Endothelial cell (in vitro differentiated cells): ENCODE results near the gene PDE11A. TPM values are rescaled to one million over a fixed set of nuclear protein-coding genes. Genes with fewer than 3 reads are reported as not detected.

Experiments
- DNase-seq: peaks from one replicate; pipeline ENCODE4 v3.0.0; 2021; ENCODE audit warnings: low spot score
- H3K27ac Mint-ChIP-seq: one replicate; pipeline ENCODE4 v1.8.0; 2021; ENCODE audit warnings: mixed read lengths, inconsistent platforms; ENCODE audit not compliant: unreplicated experiment
- H3K27me3 Mint-ChIP-seq: one replicate; pipeline ENCODE4 v1.8.0; 2021; ENCODE audit warnings: mild to moderate bottlenecking, moderate library complexity, mixed read lengths, inconsistent platforms; ENCODE audit not compliant: unreplicated experiment
- H3K36me3 Mint-ChIP-seq: one replicate; pipeline ENCODE4 v1.8.0; 2021; ENCODE audit warnings: mild to moderate bottlenecking, low read depth, mixed read lengths, inconsistent platforms; ENCODE audit not compliant: unreplicated experiment
- H3K4me1 Mint-ChIP-seq: one replicate; pipeline ENCODE4 v1.8.0; 2021; ENCODE audit warnings: mild to moderate bottlenecking, mixed read lengths, inconsistent platforms; ENCODE audit not compliant: unreplicated experiment
- H3K4me3 Mint-ChIP-seq: one replicate; pipeline ENCODE4 v1.8.0; 2021; ENCODE audit warnings: mild to moderate bottlenecking, mixed read lengths, inconsistent platforms; ENCODE audit not compliant: unreplicated experiment
- H3K9me3 Mint-ChIP-seq: one replicate; pipeline ENCODE4 v1.8.0; 2021; ENCODE audit warnings: mixed read lengths, inconsistent platforms; ENCODE audit not compliant: unreplicated experiment
- CTCF ChIP-seq: fragments of 200-600 bp; sonication (generic); IDR thresholded peaks from one replicate; pipeline ENCODE4 v1.5.0; 2021; ENCODE audit warnings: antibody characterized with exemption; ENCODE audit not compliant: unreplicated experiment
- total RNA-seq: library from RNA; stranded (reverse); fragmentation: NEBNext Ultra II Directional; extraction: Animal tissue kit (Norgen Biotek cat#: 25700); gene quantifications from one replicate; pipeline ENCODE4 v1.2.1, GENCODE V29; 2021; ENCODE audit not compliant: unreplicated experiment

The PDE11A gene
- total RNA-seq, 1 donor from 2014 or later: 1.7 TPM

GRCh38 chr2:177989029-177989885 is 83.3 kb downstream of the PDE11A start:
- Mint-ChIP-seq H3K36me3 (no peaks in the 10 kb centered on the region), H3K27ac (no peak overlapping the region), H3K4me1 (no peaks in the 10 kb centered on the region), H3K27me3 (no peaks in the 10 kb centered on the region), H3K9me3 (no peaks in the 10 kb centered on the region), H3K4me3 (no peak overlapping the region)
- no peak for TF ChIP-seq CTCF
- DNase-seq: no peak

GRCh38 chr2:177984749-177985148 is 87.8 kb downstream of the PDE11A start:
- no peaks in the 10 kb centered on the region for H3K9me3 Mint-ChIP-seq
- no peak overlapping the region for H3K4me3 Mint-ChIP-seq
- TF ChIP-seq CTCF: no peak
- H3K36me3 Mint-ChIP-seq: no peaks in the 10 kb centered on the region
- no peak overlapping the region for H3K27ac Mint-ChIP-seq
- H3K4me1 Mint-ChIP-seq: no peaks in the 10 kb centered on the region
- no peak for DNase-seq
- H3K27me3 Mint-ChIP-seq: no peaks in the 10 kb centered on the region

- H3K36me3 Mint-ChIP-seq: no peaks in the 10 kb centered on the region
- H3K27me3 Mint-ChIP-seq: no peaks in the 10 kb centered on the region
- no peak overlapping the region for H3K27ac Mint-ChIP-seq
- DNase-seq: peak; percentile 17
- no peaks in the 10 kb centered on the region for H3K9me3 Mint-ChIP-seq
- TF ChIP-seq CTCF: peak; percentile 69
- H3K4me1 Mint-ChIP-seq: no peaks in the 10 kb centered on the region
- no peak overlapping the region for H3K4me3 Mint-ChIP-seq
These were observed 89.3 kb downstream of the PDE11A start for GRCh38 chr2:177983183-177983788.

DNA sequence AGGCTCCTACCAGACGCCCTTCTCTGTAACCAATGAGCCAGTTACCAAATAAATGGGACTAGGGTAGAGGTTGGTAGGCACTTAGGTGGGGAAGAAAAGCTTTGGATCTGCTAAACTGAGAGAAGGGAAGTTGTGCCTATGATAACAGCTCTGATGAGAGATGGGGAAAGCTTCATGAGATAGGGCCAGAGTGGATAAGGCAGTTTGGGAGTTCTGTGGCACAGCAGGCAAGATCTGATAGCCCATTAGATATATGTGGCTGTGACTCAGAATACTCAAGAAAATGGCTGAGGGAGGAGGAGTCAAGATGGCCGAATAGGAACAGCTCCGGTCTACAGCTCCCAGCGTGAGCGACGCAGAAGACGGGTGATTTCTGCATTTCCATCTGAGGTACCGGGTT is 99.8 kb downstream of the PDE11A start:
- Mint-ChIP-seq H3K27ac (no peak overlapping the region), H3K4me1 (no peaks in the 10 kb centered on the region), H3K36me3 (no peaks in the 10 kb centered on the region), H3K27me3 (no peaks in the 10 kb centered on the region), H3K4me3 (no peak overlapping the region), H3K9me3 (no peaks in the 10 kb centered on the region)
- no peak for TF ChIP-seq CTCF
- no peak for DNase-seq

DNA sequence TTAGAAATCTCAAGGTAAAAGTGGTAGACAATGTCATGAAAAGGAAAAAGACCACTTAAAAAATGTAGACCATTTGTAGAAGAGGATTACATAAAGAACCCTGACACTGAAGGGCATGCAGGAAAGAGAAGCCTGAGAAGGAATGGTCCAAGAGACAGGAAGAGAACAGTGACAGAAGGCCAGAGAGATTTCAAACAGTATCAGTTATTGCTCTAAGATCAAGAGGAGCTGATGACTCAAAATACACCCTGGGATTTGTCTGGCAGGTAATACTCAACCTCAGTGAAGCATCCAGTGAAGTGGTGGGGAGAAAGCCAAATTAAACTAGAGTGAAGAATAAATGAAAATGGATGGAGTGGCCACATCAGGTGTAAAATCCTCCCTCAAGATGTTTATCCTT is 100.5 kb downstream of the PDE11A start:
- Mint-ChIP-seq H3K27ac (no peak overlapping the region), H3K9me3 (no peaks in the 10 kb centered on the region), H3K36me3 (no peaks in the 10 kb centered on the region), H3K4me1 (no peaks in the 10 kb centered on the region), H3K27me3 (no peaks in the 10 kb centered on the region), H3K4me3 (no peak overlapping the region)
- no peak for DNase-seq
- TF ChIP-seq CTCF: no peak
